Heart left ventricle (tissue), 16 donors: ENCODE results near the gene NUBP1. TPM values are rescaled to one million over a fixed set of nuclear protein-coding genes. Genes with fewer than 3 reads are reported as not detected.
A peak's percentile ranks its signal among the peaks of the same experiment; 100 is the strongest.

ENCODE experiments used
- ATAC-seq, 4 donors: fragments of 200-7000 bp; cut with Tn5 transposase; one replicate each; pipeline ENCODE4 v1.9.1; 2020 to 2022; ENCODE audit warnings: moderate library complexity in 4 of 4, mild to moderate bottlenecking in 3 of 4, moderate number of reproducible peaks in 1 of 4
- DNase-seq, 5 donors: peaks; one replicate each; pipeline ENCODE4 v3.0.0-alpha.2; 2020
- H3K27ac ChIP-seq, 12 donors: fragments of 200-600 bp; sonication (generic) in 4 of 12; one replicate each; pipeline versions ENCODE4 v1.5.0 to v1.8.0; 2016 to 2022; ENCODE audit warnings: mild to moderate bottlenecking in 2 of 12
- H3K27me3 ChIP-seq, 9 donors: fragments of 200-600 bp; sonication (generic) in 2 of 9; one replicate each; pipeline versions ENCODE4 v1.5.1 to v1.8.0; 2016 to 2022; ENCODE audit warnings: mild to moderate bottlenecking in 3 of 9
- H3K36me3 ChIP-seq, 9 donors: fragments of 200-600 bp; sonication (generic) in 2 of 9; one replicate each; pipeline versions ENCODE4 v1.5.0 to v1.8.0; 2018 to 2022; ENCODE audit warnings: mild to moderate bottlenecking in 2 of 9
- H3K4me1 ChIP-seq, 12 donors: fragments of 200-600 bp; sonication (generic) in 4 of 12; one replicate each; pipeline versions ENCODE4 v1.5.0 to v1.8.0; 2016 to 2022; ENCODE audit warnings: mild to moderate bottlenecking in 3 of 12
- H3K4me3 ChIP-seq, 12 donors: fragments of 200-600 bp; sonication (generic) in 4 of 12; one replicate each; pipeline versions ENCODE4 v1.5.0 to v1.8.0; 2017 to 2022; ENCODE audit warnings: mild to moderate bottlenecking in 9 of 12, moderate library complexity in 4 of 12
- H3K9me3 ChIP-seq, 12 donors: fragments of 200-600 bp; sonication (generic) in 4 of 12; one replicate each; pipeline versions ENCODE4 v1.5.0 to v1.8.0; 2016 to 2022; ENCODE audit warnings: mild to moderate bottlenecking in 1 of 12
- CTCF ChIP-seq, 12 donors: fragments of 200-600 bp; sonication (generic) in 4 of 12; IDR thresholded peaks; one replicate each; pipeline versions ENCODE4 v1.5.0 to v1.8.0; 2018 to 2022; ENCODE audit warnings: antibody characterized with exemption in 12 of 12, mild to moderate bottlenecking in 5 of 12
- POLR2A ChIP-seq, 2 donors: fragments of 450-650 bp; IDR thresholded peaks; one replicate each; pipeline ENCODE4 v1.6.1; 2017; ENCODE audit warnings: antibody characterized with exemption in 2 of 2, mild to moderate bottlenecking in 2 of 2, moderate library complexity in 2 of 2
- WGBS, 4 donors: extraction: QIAGEN DNeasy Blood & Tissue Kit in 2 of 4; methylation state at CpG; one replicate each; pipeline versions ENCODE4 v1.1.5 to v1.1.7; 2013 to 2018; 5-methylcytosine and 5-hydroxymethylcytosine counted together
- intact Hi-C, 10 donors: fragments of 100-400 bp; cut with DNase I; formaldehyde crosslinking; loops; one replicate each; pipeline versions ENCODE4 v1.11.1 to v1.14.2; 2022
- polyA plus RNA-seq, 2 donors: library from polyadenylated mRNA; stranded (reverse); fragments of 200-250 nt; gene quantifications; one replicate each; pipeline ENCODE4 v1.2.3, GENCODE V29; 2013
- total RNA-seq, 9 donors: library from RNA; depleted of rRNA in 2 of 9; stranded (reverse); fragments of >200 nt in 2 of 9; fragmentation: NEBNext Ultra II Directional in 3 of 9; extraction: Animal tissue kit (Norgen Biotek cat#: 25700) in 3 of 9; gene quantifications; one replicate each; pipeline versions ENCODE4 v1.1.0 to v1.2.4, GENCODE V29; 2016 to 2023
- donor health status: ischemic (EF 13 %, LVEDD 7.1; RV severe dilation, severe dysfunction).
- donor health status: healthy with polysubstance abuse.
- donor health status: DM: no; HTN: yes; CAD: no.
- donor health status: DM: no; HTN: no; CAD: no.
- donor health status: ischemic (EF 25% LVEDD 6.9; RV normal size, moderate dysfunction).
- donor health status: ischemic (EF 25% LVEDD 5.7; RV mildly dilated, moderate dysfunction).
- donor health status: healthy.
- donor health status: DM: yes; HTN: yes; CAD: no.
- donor health status: ischemic (EF 35%, LVEDD 5.7; RV mildly dilated, moderate dysfunction).
- donor health status: nonischemic (EF 11% LVEDD 7.7; RV severe dilation, severe dysfunction).
- donor health status: DM: yes; HTN: yes; CAD: no.
- donor health status: PGD.
- donor health status: ischemic (EF 29% LVEDD 5.4; RV normal size, mild dysfunction).
- donor health status: nonischemic (EF 23%, LVEDD 6.1; RV moderate dilation, normal function).

NUBP1 gene
- total and polyA plus RNA-seq, 11 donors = 34.0 to 60.0 (median 50.9) TPM

- H3K9me3 ChIP-seq = no peaks in the 10 kb centered on the region
- ATAC-seq (peak; percentile 17 to 28 (median 24)), DNase-seq (peak in 4 of 5 donors; percentile 77 to 87 (median 84))
- peaks cover 13 to 59% (median 43%) of the 10 kb centered on the region in 12 donors for H3K4me1 ChIP-seq
- 37 to 64% (median 44%) methylated on average over 4 of the region's 4 CpGs for WGBS, 4 donors
- peak overlapping the region; percentile 12 to 99 (median 90) for H3K27ac ChIP-seq
- no peak for TF ChIP-seq POLR2A (IDR thresholded peaks at IDR 0.05)
- no peak for TF ChIP-seq CTCF (IDR thresholded peaks at IDR 0.05)
- H3K36me3 ChIP-seq = peaks cover 0 to 12% (median under 1%) of the 10 kb centered on the region in 9 donors
- intact Hi-C loops = loop anchor here in 8 of 10 donors (2.0 to 10.0 kb wide), 8 partner anchors 85 to 513 kb away; partner anchors contain the start of genes DEXI (in 1 of the 8) and SOCS1 (in 1 of the 8)
- no peak overlapping the region for H3K4me3 ChIP-seq
- H3K27me3 ChIP-seq = no peaks in the 10 kb centered on the region
These were observed 1.8 kb upstream of the NUBP1 start for GRCh38 chr16:10741844-10742243.

GRCh38 chr16:10743227-10743609 lies 424 bp upstream of the NUBP1 start:
- TF ChIP-seq POLR2A (IDR thresholded peaks at IDR 0.05) = no peak
- ATAC-seq (no peak), DNase-seq (no peak)
- Histone ChIP-seq H3K4me1 (peaks cover 8 to 48% (median 34%) of the 10 kb centered on the region in 12 donors), H3K27me3 (no peaks in the 10 kb centered on the region), H3K36me3 (peaks cover 0 to 25% (median 14%) of the 10 kb centered on the region in 9 donors), H3K9me3 (no peaks in the 10 kb centered on the region), H3K27ac (peak overlapping the region; percentile 95 to 100 (median 98)), H3K4me3 (peak overlapping the region in 9 of 12 donors; percentile 54 to 82 (median 70))
- intact Hi-C loops = loop anchor here in 7 of 10 donors (5.0 to 10.0 kb wide), 6 partner anchors 84 to 512 kb away; partner anchors contain the start of gene SOCS1 (in 1 of the 7)
- WGBS, 4 donors = 35 to 41% (median 38%) methylated on average over 5 of the region's 5 CpGs

- H3K4me3 ChIP-seq = peak overlapping the region; percentile 4 to 82 (median 64)
- DNase-seq = peak in 1 of 5 donors; percentile 40
- WGBS, 4 donors = 39 to 43% (median 40%) methylated on average over 17 of the region's 17 CpGs
- peak overlapping the region; percentile 69 to 99 (median 98) for H3K27ac ChIP-seq
- intact Hi-C loops = loop anchor here in 9 of 10 donors (1.0 to 10.0 kb wide), 9 partner anchors 82 to 510 kb away; partner anchors contain the start of gene SOCS1 (in 1 of the 9)
- TF ChIP-seq CTCF (IDR thresholded peaks at IDR 0.05) (no peak), POLR2A (IDR thresholded peaks at IDR 0.05) (no peak)
- H3K36me3 ChIP-seq = peaks cover 0 to 37% (median 25%) of the 10 kb centered on the region in 9 donors
- ATAC-seq = peak; percentile 1 to 7 (median 4)
- H3K4me1 ChIP-seq = peaks cover 5 to 44% (median 26%) of the 10 kb centered on the region in 12 donors
- H3K27me3 ChIP-seq = no peaks in the 10 kb centered on the region
- no peaks in the 10 kb centered on the region for H3K9me3 ChIP-seq
These were observed 858 bp downstream of the NUBP1 start for GRCh38 chr16:10744370-10745030.

GRCh38 chr16:10745841-10746240 lies 2.2 kb downstream of the NUBP1 start:
- intact Hi-C loops = loop anchor here in 6 of 10 donors (2.0 to 10.0 kb wide), 4 partner anchors 81 to 509 kb away; partner anchors contain the start of gene SOCS1 (in 1 of the 6)
- TF ChIP-seq CTCF (IDR thresholded peaks at IDR 0.05) = no peak
- TF ChIP-seq POLR2A (IDR thresholded peaks at IDR 0.05) = no peak
- Histone ChIP-seq H3K27me3 (no peaks in the 10 kb centered on the region), H3K36me3 (peaks cover 0 to 49% (median 31%) of the 10 kb centered on the region in 9 donors), H3K4me1 (peaks cover 5 to 54% (median 28%) of the 10 kb centered on the region in 12 donors), H3K27ac (peak overlapping the region in 10 of 12 donors; percentile 14 to 99 (median 67)), H3K4me3 (no peak overlapping the region), H3K9me3 (no peaks in the 10 kb centered on the region)
- WGBS, 4 donors = 30 to 46% (median 41%) methylated on average over 2 of the region's 2 CpGs
- DNase-seq (no peak), ATAC-seq (no peak)
